Liver (tissue), 9 donors: ENCODE data around the gene SLC25A17. TPM values are rescaled to one million over a fixed set of nuclear protein-coding genes. Genes with fewer than 3 reads are reported as not detected.
A peak's percentile ranks its signal among the peaks of the same experiment; 100 is the strongest.

Experiments
- DNase-seq: peaks from one replicate; pipeline ENCODE4 v3.0.0-alpha.2; 2017; ENCODE audit warnings: low spot score
- H3K27ac ChIP-seq, 2 donors: one replicate each; pipeline ENCODE4 v1.7.0; 2013; ENCODE audit warnings: inconsistent platforms in 2 of 2, low read length in 2 of 2, control low read depth in 1 of 2, low read depth in 1 of 2, mild to moderate bottlenecking in 1 of 2
- H3K27me3 ChIP-seq, 4 donors: one replicate each; pipeline versions ENCODE4 v1.6.1 to v1.7.0; 2013; ENCODE audit warnings: low read length in 3 of 4, inconsistent platforms in 1 of 4, mild to moderate bottlenecking in 1 of 4, moderate library complexity in 1 of 4; ENCODE audit not compliant: control insufficient read depth in 4 of 4, insufficient read depth in 4 of 4
- H3K36me3 ChIP-seq, 4 donors: one replicate each; pipeline versions ENCODE4 v1.6.1 to v1.7.0; 2013; ENCODE audit warnings: low read length in 3 of 4, mild to moderate bottlenecking in 3 of 4, low read depth in 1 of 4, moderate library complexity in 1 of 4; ENCODE audit not compliant: control insufficient read depth in 4 of 4, insufficient read depth in 3 of 4
- H3K4me1 ChIP-seq, 4 donors: one replicate each; pipeline versions ENCODE4 v1.6.1 to v1.7.0; 2013; ENCODE audit warnings: low read length in 3 of 4, mild to moderate bottlenecking in 3 of 4, moderate library complexity in 1 of 4; ENCODE audit not compliant: control insufficient read depth in 4 of 4, insufficient read depth in 4 of 4
- H3K4me3 ChIP-seq, 3 donors: one replicate each; pipeline versions ENCODE4 v1.6.1 to v1.7.0; 2013; ENCODE audit warnings: low read length in 3 of 3, control low read depth in 1 of 3, low read depth in 1 of 3, mild to moderate bottlenecking in 1 of 3
- H3K9ac ChIP-seq, 2 donors: one replicate each; pipeline ENCODE4 v1.7.0; 2013; ENCODE audit warnings: low read length in 2 of 2, mild to moderate bottlenecking in 2 of 2, moderate library complexity in 2 of 2, control low read depth in 1 of 2, low read depth in 1 of 2
- H3K9me3 ChIP-seq, 4 donors: one replicate each; pipeline versions ENCODE4 v1.6.1 to v1.7.0; 2013; ENCODE audit warnings: low read length in 3 of 4; ENCODE audit not compliant: control insufficient read depth in 4 of 4
- ATF3 ChIP-seq: IDR thresholded peaks from 2 replicates; pipeline ENCODE4 v1.6.1; 2016; ENCODE audit warnings: antibody characterized with exemption
- FOXA1 ChIP-seq: IDR thresholded peaks from 2 replicates; pipeline ENCODE4 v1.6.1; 2016; ENCODE audit warnings: antibody characterized with exemption
- HNF4A ChIP-seq, 2 donors: conservative IDR thresholded peaks; 2 replicates each; pipeline ENCODE4 v1.6.1; 2016; ENCODE audit warnings: antibody characterized with exemption in 2 of 2, mild to moderate bottlenecking in 2 of 2
- HNF4G ChIP-seq: IDR thresholded peaks from 2 replicates; pipeline ENCODE4 v1.6.1; 2016; ENCODE audit warnings: antibody characterized with exemption
- REST ChIP-seq: IDR thresholded peaks from 2 replicates; pipeline ENCODE4 v1.6.1; 2016; ENCODE audit warnings: antibody characterized with exemption, mild to moderate bottlenecking
- RXRA ChIP-seq, 2 donors: IDR thresholded peaks; 2 replicates each; pipeline ENCODE4 v1.6.1; 2017 to 2018; ENCODE audit warnings: antibody characterized with exemption in 2 of 2, mild to moderate bottlenecking in 1 of 2
- SP1 ChIP-seq: IDR thresholded peaks from 2 replicates; pipeline ENCODE4 v1.6.1; 2018; ENCODE audit warnings: antibody characterized with exemption, mild to moderate bottlenecking
- TAF1 ChIP-seq: conservative IDR thresholded peaks from 2 replicates; pipeline ENCODE4 v1.6.1; 2016; ENCODE audit warnings: antibody characterized with exemption, mild to moderate bottlenecking
- YY1 ChIP-seq: IDR thresholded peaks from 2 replicates; pipeline ENCODE4 v1.6.1; 2016; ENCODE audit warnings: antibody characterized with exemption, mild to moderate bottlenecking
- ZBTB33 ChIP-seq: IDR thresholded peaks from 2 replicates; pipeline ENCODE4 v1.6.1; 2016; ENCODE audit warnings: antibody characterized with exemption
- WGBS: extraction: QIAGEN DNeasy Blood & Tissue Kit; methylation state at CpG from one replicate; pipeline ENCODE4 v1.1.7; 2013; 5-methylcytosine and 5-hydroxymethylcytosine counted together
- polyA plus RNA-seq, 2 donors: library from polyadenylated mRNA; stranded (reverse) in 1 of 2; unstranded in 1 of 2; fragments of 200-250 nt in 1 of 2; fragments of >200 nt in 1 of 2; fragmentation: Nextera tagmentation in 1 of 2; extraction: Ambion mirVana in 1 of 2; gene quantifications; one replicate each; pipeline versions ENCODE4 v1.2.1 to v1.2.3, GENCODE V29; 2013 to 2015
- total RNA-seq, 2 donors: library from RNA; depleted of rRNA; stranded (reverse); fragments of >200 nt; gene quantifications; one replicate each; pipeline ENCODE4 v1.2.3, GENCODE V29; 2014
- donor health status: healthy.
- donor health status: healthy.
- donor health status: healthy.
- donor health status: healthy.
- donor health status: healthy.

Gene SLC25A17
- total and polyA plus RNA-seq, 4 donors: 7.3 to 17.5 (median 11.2) TPM

- Histone ChIP-seq H3K4me1 (peaks cover 3 to 5% (median 5%) of the 10 kb centered on the region in 4 donors), H3K4me3 (no peak overlapping the region), H3K9ac (no peak overlapping the region), H3K27ac (no peak overlapping the region), H3K27me3 (no peaks in the 10 kb centered on the region), H3K36me3 (peaks cover 2 to 6% (median 4%) of the 10 kb centered on the region in 4 donors), H3K9me3 (no peaks in the 10 kb centered on the region)
- TF ChIP-seq FOXA1: no peak
- TF ChIP-seq YY1: no peak
- TF ChIP-seq ZBTB33: no peak
- TF ChIP-seq ATF3: no peak
- no peak for TF ChIP-seq RXRA (IDR thresholded peaks at IDR 0.05)
- no peak for TF ChIP-seq REST
- no peak for TF ChIP-seq TAF1
- 96% methylated on average over 1 of the region's 1 CpG for WGBS
- no peak for DNase-seq
Measured at GRCh38 chr22:40797427-40797826, 21.7 kb downstream of the SLC25A17 start.

- Histone ChIP-seq H3K27me3 (no peaks in the 10 kb centered on the region), H3K9ac (no peak overlapping the region), H3K9me3 (no peaks in the 10 kb centered on the region), H3K4me3 (no peak overlapping the region), H3K4me1 (peaks cover 0 to 6% (median 4%) of the 10 kb centered on the region in 4 donors), H3K36me3 (peaks cover 2 to 8% (median 3%) of the 10 kb centered on the region in 4 donors), H3K27ac (no peak overlapping the region)
- 34% methylated on average over 2 of the region's 2 CpGs for WGBS
- peak; percentile 55 to 78 for TF ChIP-seq HNF4A (conservative IDR thresholded peaks at IDR 0.05)
- TF ChIP-seq HNF4G: peak; percentile 34
- no peak for TF ChIP-seq REST
- no peak for TF ChIP-seq FOXA1
- TF ChIP-seq SP1: peak; percentile 44
- peak; percentile 53 to 58 for TF ChIP-seq RXRA (IDR thresholded peaks at IDR 0.05)
- no peak for DNase-seq
Measured at GRCh38 chr22:40792451-40792850, 26.7 kb downstream of the SLC25A17 start.
